ENCODE results near the gene WDR46.

WDR46 gene

GRCh38 chr6:33241968-33242367 is 47.1 kb downstream of the WDR46 start:
- no peaks in the 10 kb centered on the region for H3K9me3 Mint-ChIP-seq
- H3K36me3 Mint-ChIP-seq (ENCODE audit: low read depth): no peaks in the 10 kb centered on the region
- H3K27me3 Mint-ChIP-seq: peaks cover 10% of the 10 kb centered on the region
- H3K27ac Mint-ChIP-seq: peak overlapping the region; percentile 50
- H3K4me1 Mint-ChIP-seq (ENCODE audit: low read depth): peaks cover 14% of the 10 kb centered on the region
- peak overlapping the region; percentile 3 for H3K4me3 Mint-ChIP-seq

GRCh38 chr6:33237741-33238140 is 51.3 kb downstream of the WDR46 start:
- no peaks in the 10 kb centered on the region for H3K9me3 Mint-ChIP-seq
- peaks cover 14% of the 10 kb centered on the region for H3K4me1 Mint-ChIP-seq (ENCODE audit: low read depth)
- no peaks in the 10 kb centered on the region for H3K36me3 Mint-ChIP-seq (ENCODE audit: low read depth)
- H3K4me3 Mint-ChIP-seq: no peak overlapping the region
- H3K27ac Mint-ChIP-seq: no peak overlapping the region
- H3K27me3 Mint-ChIP-seq: peaks cover 14% of the 10 kb centered on the region

GRCh38 chr6:33236852-33237251 is 52.2 kb downstream of the WDR46 start:
- H3K9me3 Mint-ChIP-seq: no peaks in the 10 kb centered on the region
- peaks cover 18% of the 10 kb centered on the region for H3K27me3 Mint-ChIP-seq
- H3K4me3 Mint-ChIP-seq: no peak overlapping the region
- H3K27ac Mint-ChIP-seq: no peak overlapping the region
- H3K4me1 Mint-ChIP-seq (ENCODE audit: low read depth): peaks cover 7% of the 10 kb centered on the region
- no peaks in the 10 kb centered on the region for H3K36me3 Mint-ChIP-seq (ENCODE audit: low read depth)

GRCh38 chr6:33236328-33236727 is 52.7 kb downstream of the WDR46 start:
- no peaks in the 10 kb centered on the region for H3K36me3 Mint-ChIP-seq (ENCODE audit: low read depth)
- no peaks in the 10 kb centered on the region for H3K9me3 Mint-ChIP-seq
- H3K27me3 Mint-ChIP-seq: peaks cover 21% of the 10 kb centered on the region
- peaks cover 2% of the 10 kb centered on the region for H3K4me1 Mint-ChIP-seq (ENCODE audit: low read depth)
- no peak overlapping the region for H3K4me3 Mint-ChIP-seq
- H3K27ac Mint-ChIP-seq: no peak overlapping the region

- Mint-ChIP-seq H3K9me3 (no peaks in the 10 kb centered on the region), H3K4me1 (ENCODE audit: low read depth) (no peaks in the 10 kb centered on the region), H3K27me3 (peaks cover 23% of the 10 kb centered on the region), H3K27ac (no peak overlapping the region), H3K36me3 (ENCODE audit: low read depth) (no peaks in the 10 kb centered on the region), H3K4me3 (no peak overlapping the region)
These were observed 53.8 kb downstream of the WDR46 start for GRCh38 chr6:33235221-33235634.

Measured in stimulated activated naive CD8-positive, alpha-beta T cell treated with anti-CD3 and anti-CD28 coated beads, Interleukin-15, Interleukin-2, amounts not matched to agents 100 ng/mL and 50 ng/mL, for 24 hours (primary cell).